ENCODE results near the gene NIF3L1.

GRCh38 chr2:200913654-200914053, 24.5 kb downstream of the NIF3L1 start:
- TF ChIP-seq MAX (IDR thresholded peaks at IDR 0.05; ENCODE audit: low read depth, low read length), result no peak
- TF ChIP-seq, protein P1, sequence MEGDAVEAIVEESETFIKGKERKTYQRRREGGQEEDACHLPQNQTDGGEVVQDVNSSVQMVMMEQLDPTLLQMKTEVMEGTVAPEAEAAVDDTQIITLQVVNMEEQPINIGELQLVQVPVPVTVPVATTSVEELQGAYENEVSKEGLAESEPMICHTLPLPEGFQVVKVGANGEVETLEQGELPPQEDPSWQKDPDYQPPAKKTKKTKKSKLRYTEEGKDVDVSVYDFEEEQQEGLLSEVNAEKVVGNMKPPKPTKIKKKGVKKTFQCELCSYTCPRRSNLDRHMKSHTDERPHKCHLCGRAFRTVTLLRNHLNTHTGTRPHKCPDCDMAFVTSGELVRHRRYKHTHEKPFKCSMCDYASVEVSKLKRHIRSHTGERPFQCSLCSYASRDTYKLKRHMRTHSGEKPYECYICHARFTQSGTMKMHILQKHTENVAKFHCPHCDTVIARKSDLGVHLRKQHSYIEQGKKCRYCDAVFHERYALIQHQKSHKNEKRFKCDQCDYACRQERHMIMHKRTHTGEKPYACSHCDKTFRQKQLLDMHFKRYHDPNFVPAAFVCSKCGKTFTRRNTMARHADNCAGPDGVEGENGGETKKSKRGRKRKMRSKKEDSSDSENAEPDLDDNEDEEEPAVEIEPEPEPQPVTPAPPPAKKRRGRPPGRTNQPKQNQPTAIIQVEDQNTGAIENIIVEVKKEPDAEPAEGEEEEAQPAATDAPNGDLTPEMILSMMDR (IDR thresholded peaks at IDR 0.05 in 2 of 3, conservative IDR thresholded peaks at IDR 0.05 in 1 of 3; ENCODE audit: control insufficient read depth in 2 of 3, extremely low read depth in 1 of 3, insufficient read depth in 1 of 3, low read depth in 3 of 3, low read length in 3 of 3), result no peak
- TF ChIP-seq HCFC1 (IDR thresholded peaks at IDR 0.05; ENCODE audit: low read length), result no peak
- no peak for TF ChIP-seq NFXL1 (IDR thresholded peaks at IDR 0.05; ENCODE audit: borderline replicate concordance)
- no peak for TF ChIP-seq BMI1 (IDR thresholded peaks at IDR 0.05; ENCODE audit: borderline replicate concordance)
- TF ChIP-seq IKZF1 (conservative IDR thresholded peaks at IDR 0.05), result no peak
- no peak for TF ChIP-seq NRF1 (conservative IDR thresholded peaks at IDR 0.05; ENCODE audit: low read depth, low read length)
- TF ChIP-seq, protein P2, sequence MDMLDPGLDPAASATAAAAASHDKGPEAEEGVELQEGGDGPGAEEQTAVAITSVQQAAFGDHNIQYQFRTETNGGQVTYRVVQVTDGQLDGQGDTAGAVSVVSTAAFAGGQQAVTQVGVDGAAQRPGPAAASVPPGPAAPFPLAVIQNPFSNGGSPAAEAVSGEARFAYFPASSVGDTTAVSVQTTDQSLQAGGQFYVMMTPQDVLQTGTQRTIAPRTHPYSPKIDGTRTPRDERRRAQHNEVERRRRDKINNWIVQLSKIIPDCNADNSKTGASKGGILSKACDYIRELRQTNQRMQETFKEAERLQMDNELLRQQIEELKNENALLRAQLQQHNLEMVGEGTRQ (IDR thresholded peaks at IDR 0.05; ENCODE audit: borderline replicate concordance, low read depth, low read length), result no peak
- TF ChIP-seq EZH2 (IDR thresholded peaks at IDR 0.05; ENCODE audit: borderline replicate concordance, control insufficient read depth, low read depth, low read length), result no peak
- TF ChIP-seq TARDBP (IDR thresholded peaks at IDR 0.05; ENCODE audit: borderline replicate concordance), result no peak
- TF ChIP-seq POLR2AphosphoS5 (IDR thresholded peaks at IDR 0.05; ENCODE audit: low read length), result no peak
- TF ChIP-seq, protein P3, sequence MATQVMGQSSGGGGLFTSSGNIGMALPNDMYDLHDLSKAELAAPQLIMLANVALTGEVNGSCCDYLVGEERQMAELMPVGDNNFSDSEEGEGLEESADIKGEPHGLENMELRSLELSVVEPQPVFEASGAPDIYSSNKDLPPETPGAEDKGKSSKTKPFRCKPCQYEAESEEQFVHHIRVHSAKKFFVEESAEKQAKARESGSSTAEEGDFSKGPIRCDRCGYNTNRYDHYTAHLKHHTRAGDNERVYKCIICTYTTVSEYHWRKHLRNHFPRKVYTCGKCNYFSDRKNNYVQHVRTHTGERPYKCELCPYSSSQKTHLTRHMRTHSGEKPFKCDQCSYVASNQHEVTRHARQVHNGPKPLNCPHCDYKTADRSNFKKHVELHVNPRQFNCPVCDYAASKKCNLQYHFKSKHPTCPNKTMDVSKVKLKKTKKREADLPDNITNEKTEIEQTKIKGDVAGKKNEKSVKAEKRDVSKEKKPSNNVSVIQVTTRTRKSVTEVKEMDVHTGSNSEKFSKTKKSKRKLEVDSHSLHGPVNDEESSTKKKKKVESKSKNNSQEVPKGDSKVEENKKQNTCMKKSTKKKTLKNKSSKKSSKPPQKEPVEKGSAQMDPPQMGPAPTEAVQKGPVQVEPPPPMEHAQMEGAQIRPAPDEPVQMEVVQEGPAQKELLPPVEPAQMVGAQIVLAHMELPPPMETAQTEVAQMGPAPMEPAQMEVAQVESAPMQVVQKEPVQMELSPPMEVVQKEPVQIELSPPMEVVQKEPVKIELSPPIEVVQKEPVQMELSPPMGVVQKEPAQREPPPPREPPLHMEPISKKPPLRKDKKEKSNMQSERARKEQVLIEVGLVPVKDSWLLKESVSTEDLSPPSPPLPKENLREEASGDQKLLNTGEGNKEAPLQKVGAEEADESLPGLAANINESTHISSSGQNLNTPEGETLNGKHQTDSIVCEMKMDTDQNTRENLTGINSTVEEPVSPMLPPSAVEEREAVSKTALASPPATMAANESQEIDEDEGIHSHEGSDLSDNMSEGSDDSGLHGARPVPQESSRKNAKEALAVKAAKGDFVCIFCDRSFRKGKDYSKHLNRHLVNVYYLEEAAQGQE (IDR thresholded peaks at IDR 0.05; ENCODE audit: low read depth, low read length), result no peak
